Gastrocnemius medialis (tissue), 4 donors: ENCODE measurements around the gene SMARCD2.

Source experiments
- CTCF ChIP-seq, 5 experiments: fragments of 450-650 bp in 3 of 5; fragments of 200-600 bp in 2 of 5; sonication (generic) in 2 of 5; IDR thresholded peaks in 4 of 5; conservative IDR thresholded peaks in 1 of 5; 1 replicate in 4 of 5; 2 replicates in 1 of 5; pipeline ENCODE4 v1.5.1; 2016 to 2019; ENCODE audit warnings: antibody characterized with exemption in 5 of 5, mild to moderate bottlenecking in 3 of 5, moderate library complexity in 3 of 5
- POLR2A ChIP-seq, 2 donors: fragments of 450-650 bp; IDR thresholded peaks; one replicate each; pipeline ENCODE4 v1.6.1; 2017; ENCODE audit warnings: antibody characterized with exemption in 2 of 2, mild to moderate bottlenecking in 2 of 2, moderate library complexity in 2 of 2

- no peak for TF ChIP-seq CTCF (IDR thresholded peaks at IDR 0.05 in 4 of 5, conservative IDR thresholded peaks at IDR 0.05 in 1 of 5)
- peak in 1 of 2 donors; percentile 24 for TF ChIP-seq POLR2A (IDR thresholded peaks at IDR 0.05)
Measured at GRCh38 chr17:63841350-63842172, 924 bp downstream of the SMARCD2 start.
